Small intestine (tissue), 7 donors: ENCODE measurements around the gene KLF3. TPM values are rescaled to one million over a fixed set of nuclear protein-coding genes. Genes with fewer than 3 reads are reported as not detected.
A peak's percentile ranks its signal among the peaks of the same experiment; 100 is the strongest.

ENCODE experiments used
- DNase-seq, 2 donors: peaks; one replicate each; pipeline versions ENCODE4 v3.0.0 to v3.0.0-alpha.2; 2013
- FAIRE-seq: peaks from 2 replicates; lab custom pipeline; 2012; peaks lifted over from hg19 to GRCh38; lab: Jason Lieb, UNC
- H3K27ac ChIP-seq, 3 donors: one replicate each; pipeline ENCODE4 v1.5.1; 2013; ENCODE audit warnings: low read length in 2 of 3, mild to moderate bottlenecking in 2 of 3, control low read depth in 1 of 3, inconsistent platforms in 1 of 3, low read depth in 1 of 3, moderate library complexity in 1 of 3
- H3K27me3 ChIP-seq, 3 donors: one replicate each; pipeline ENCODE4 v1.6.1; 2013; ENCODE audit warnings: low read length in 3 of 3, inconsistent platforms in 1 of 3; ENCODE audit not compliant: control insufficient read depth in 3 of 3, insufficient read depth in 3 of 3
- H3K36me3 ChIP-seq, 3 donors: one replicate each; pipeline ENCODE4 v1.6.1; 2013; ENCODE audit warnings: low read length in 3 of 3, inconsistent platforms in 1 of 3, low read depth in 1 of 3, mild to moderate bottlenecking in 1 of 3, moderate library complexity in 1 of 3; ENCODE audit not compliant: control insufficient read depth in 3 of 3, insufficient read depth in 2 of 3
- H3K4me1 ChIP-seq, 3 donors: one replicate each; pipeline ENCODE4 v1.6.1; 2013; ENCODE audit warnings: low read length in 2 of 3, inconsistent platforms in 1 of 3, low read depth in 1 of 3, mild to moderate bottlenecking in 1 of 3, moderate library complexity in 1 of 3; ENCODE audit not compliant: control insufficient read depth in 3 of 3, insufficient read depth in 2 of 3
- H3K4me3 ChIP-seq, 3 donors: one replicate each; pipeline ENCODE4 v1.5.1; 2013; ENCODE audit warnings: low read length in 3 of 3, control low read depth in 1 of 3, inconsistent platforms in 1 of 3, low read depth in 1 of 3, mild to moderate bottlenecking in 1 of 3, moderate library complexity in 1 of 3
- H3K9me3 ChIP-seq, 2 donors: one replicate each; pipeline ENCODE4 v1.6.1; 2013; ENCODE audit warnings: low read depth in 1 of 2, low read length in 1 of 2; ENCODE audit not compliant: control insufficient read depth in 2 of 2, insufficient read depth in 1 of 2
- WGBS, 3 donors: extraction: QIAGEN DNeasy Blood & Tissue Kit; methylation state at CpG; one replicate each; pipeline ENCODE4 v1.1.7; 2013; 5-methylcytosine and 5-hydroxymethylcytosine counted together
- polyA plus RNA-seq, 4 donors: library from polyadenylated mRNA; stranded (reverse) in 3 of 4; unstranded in 1 of 4; fragments of 200-250 nt in 3 of 4; fragments of 120-200 nt in 1 of 4; gene quantifications; one replicate each; pipeline versions ENCODE4 v1.2.1 to v1.2.3, GENCODE V29; 2013
- donor health status: healthy with polysubstance abuse.
- donor health status: control.
- donor health status: control.
- donor health status: Bipolar disorder and iron deficiency.
- donor health status: healthy.

The KLF3 gene
- polyA plus RNA-seq, 4 donors = 32.0 to 91.0 (median 34.5) TPM

- Histone ChIP-seq H3K9me3 (no peaks in the 10 kb centered on the region), H3K27ac (no peak overlapping the region), H3K27me3 (no peaks in the 10 kb centered on the region), H3K4me1 (peaks cover 0 to 2% (median 0%) of the 10 kb centered on the region in 3 donors), H3K36me3 (no peaks in the 10 kb centered on the region), H3K4me3 (no peak overlapping the region)
- WGBS, 3 donors = 87 to 98% (median 97%) methylated on average over 3 of the region's 3 CpGs
- FAIRE-seq (no peak), DNase-seq (no peak)
Observed at GRCh38 chr4:38634047-38634759, 29.8 kb upstream of the KLF3 start.

GRCh38 chr4:38639242-38639641 is 24.8 kb upstream of the KLF3 start:
- no peaks in the 10 kb centered on the region for H3K4me1 ChIP-seq
- H3K27ac ChIP-seq = no peak overlapping the region
- 95 to 97% (median 97%) methylated on average over 3 of the region's 3 CpGs for WGBS, 3 donors
- DNase-seq = no peak
- H3K4me3 ChIP-seq = no peak overlapping the region
- no peak for FAIRE-seq
- H3K9me3 ChIP-seq = no peaks in the 10 kb centered on the region
- no peaks in the 10 kb centered on the region for H3K36me3 ChIP-seq
- H3K27me3 ChIP-seq = no peaks in the 10 kb centered on the region

- FAIRE-seq = no peak
- Histone ChIP-seq H3K27ac (no peak overlapping the region), H3K4me3 (no peak overlapping the region), H3K36me3 (no peaks in the 10 kb centered on the region), H3K27me3 (no peaks in the 10 kb centered on the region), H3K4me1 (no peaks in the 10 kb centered on the region), H3K9me3 (no peaks in the 10 kb centered on the region)
- 92 to 94% (median 93%) methylated on average over 1 of the region's 1 CpG for WGBS, 3 donors
- DNase-seq = no peak
Observed at GRCh38 chr4:38641811-38642210, 22.2 kb upstream of the KLF3 start.

GRCh38 chr4:38644201-38644600 is 19.8 kb upstream of the KLF3 start:
- H3K4me1 ChIP-seq = no peaks in the 10 kb centered on the region
- H3K4me3 ChIP-seq = no peak overlapping the region
- FAIRE-seq = no peak
- no peaks in the 10 kb centered on the region for H3K27me3 ChIP-seq
- H3K27ac ChIP-seq = no peak overlapping the region
- no peaks in the 10 kb centered on the region for H3K36me3 ChIP-seq
- no peaks in the 10 kb centered on the region for H3K9me3 ChIP-seq
- WGBS, 3 donors = 79 to 85% (median 79%) methylated on average over 3 of the region's 3 CpGs
- DNase-seq = no peak

GRCh38 chr4:38647101-38647819 is 16.7 kb upstream of the KLF3 start:
- Histone ChIP-seq H3K4me3 (no peak overlapping the region), H3K27ac (no peak overlapping the region), H3K27me3 (no peaks in the 10 kb centered on the region), H3K36me3 (no peaks in the 10 kb centered on the region), H3K4me1 (no peaks in the 10 kb centered on the region), H3K9me3 (no peaks in the 10 kb centered on the region)
- WGBS, 3 donors = 90 to 97% (median 96%) methylated on average over 2 of the region's 2 CpGs
- DNase-seq = no peak
- FAIRE-seq = no peak

- FAIRE-seq (no peak), DNase-seq (peak in 1 of 2 donors; percentile 44)
- H3K4me3 ChIP-seq = no peak overlapping the region
- WGBS, 3 donors = 70 to 80% (median 78%) methylated on average over 9 of the region's 9 CpGs
- H3K9me3 ChIP-seq = no peaks in the 10 kb centered on the region
- no peak overlapping the region for H3K27ac ChIP-seq
- no peaks in the 10 kb centered on the region for H3K27me3 ChIP-seq
- H3K4me1 ChIP-seq = no peaks in the 10 kb centered on the region
- no peaks in the 10 kb centered on the region for H3K36me3 ChIP-seq
Observed at GRCh38 chr4:38650133-38650532, 13.9 kb upstream of the KLF3 start.

GRCh38 chr4:38654273-38654672 is 9.7 kb upstream of the KLF3 start:
- FAIRE-seq (no peak), DNase-seq (no peak)
- no peaks in the 10 kb centered on the region for H3K36me3 ChIP-seq
- H3K9me3 ChIP-seq = no peaks in the 10 kb centered on the region
- no peak overlapping the region for H3K4me3 ChIP-seq
- H3K27ac ChIP-seq = no peak overlapping the region
- WGBS, 3 donors = 64 to 79% (median 65%) methylated on average over 8 of the region's 8 CpGs
- H3K4me1 ChIP-seq = no peaks in the 10 kb centered on the region
- H3K27me3 ChIP-seq = no peaks in the 10 kb centered on the region

GRCh38 chr4:38656111-38656510 is 7.9 kb upstream of the KLF3 start:
- H3K9me3 ChIP-seq = no peaks in the 10 kb centered on the region
- no peaks in the 10 kb centered on the region for H3K36me3 ChIP-seq
- DNase-seq (no peak), FAIRE-seq (no peak)
- no peaks in the 10 kb centered on the region for H3K27me3 ChIP-seq
- 56 to 77% (median 75%) methylated on average over 2 of the region's 2 CpGs for whole genome bisulfite sequencing, 3 donors
- H3K4me1 ChIP-seq = no peaks in the 10 kb centered on the region
- H3K4me3 ChIP-seq = no peak overlapping the region
- no peak overlapping the region for H3K27ac ChIP-seq
